GM12878 (cell line): ENCODE measurements around the gene BTBD9. TPM values are rescaled to one million over a fixed set of nuclear protein-coding genes. Genes with fewer than 3 reads are reported as not detected.

ENCODE experiments used
- ATAC-seq: fragments of 200-7000 bp; cut with Tn5 transposase; 3 replicates; pipeline ENCODE4 v1.9.1; 2020; ENCODE audit warnings: mild to moderate bottlenecking, moderate library complexity
- BruUV-seq: library from RNA; stranded (reverse); fragments of 400-500 nt; replicated peaks from 2 replicates; lab custom pipeline; 2021; lab: Mats Ljungman, UMichigan
- CTCF ChIA-PET: fragments of 300-600 bp; sonication (Branson Sonifier 250); formaldehyde crosslinking; extraction: SDS; loops from one replicate; lab custom pipeline; 2021; ENCODE audit warnings: inconsistent platforms; lab: Yijun Ruan, JAX
- POLR2A ChIA-PET: fragments of 350-600 bp; formaldehyde crosslinking; extraction: SDS; loops from one replicate; lab custom pipeline; 2021; ENCODE audit warnings: inconsistent platforms; lab: Charles Lee
- RAD21 ChIA-PET: fragments of 300-600 bp; sonication (Branson Sonifier 250); formaldehyde crosslinking; loops from one replicate; lab custom pipeline; 2023; ENCODE audit warnings: antibody characterized with exemption; ENCODE audit not compliant: unreplicated experiment; lab: Charles Lee
- SMC1A ChIA-PET: fragments of 300-600 bp; sonication (Branson Sonifier 250); formaldehyde crosslinking; loops from one replicate; lab custom pipeline; 2023; ENCODE audit not compliant: unreplicated experiment, uncharacterized antibody; lab: Charles Lee
- DNase-seq: peaks from one replicate; pipeline ENCODE4 v3.0.0-alpha.2; 2011; ENCODE audit warnings: low read depth, low spot score
- FAIRE-seq: peaks from 3 replicates; lab custom pipeline; 2011; peaks lifted over from hg19 to GRCh38; lab: Jason Lieb, UNC
- H2AFZ ChIP-seq: 2 replicates; pipeline ENCODE4 v1.6.0; 2011; ENCODE audit warnings: low read depth, low read length, control low read depth; ENCODE audit not compliant: control insufficient read depth
- H3K27ac ChIP-seq: 2 replicates; pipeline ENCODE4 v1.5.1; 2011; ENCODE audit warnings: control low read depth; ENCODE audit not compliant: control insufficient read depth, insufficient read depth
- H3K27me3 ChIP-seq, 2 experiments: replicated peaks in 1 of 2; 2 replicates each; pipeline versions ENCODE4 v1.6.0 to v1.6.1; 2011; ENCODE audit warnings: low read length in 1 of 2; ENCODE audit not compliant: control insufficient read depth in 2 of 2, insufficient read depth in 2 of 2
- H3K36me3 ChIP-seq, 2 experiments: 2 replicates each; pipeline ENCODE4 v1.5.1; 2011; ENCODE audit warnings: low read length in 1 of 2; ENCODE audit not compliant: control insufficient read depth in 2 of 2, insufficient read depth in 2 of 2
- H3K4me1 ChIP-seq: 2 replicates; pipeline ENCODE4 v1.6.1; 2011; ENCODE audit warnings: mild to moderate bottlenecking, low read length, moderate library complexity, mixed read lengths; ENCODE audit not compliant: control insufficient read depth, insufficient read depth
- H3K4me2 ChIP-seq: 2 replicates; pipeline ENCODE4 v1.6.0; 2011; ENCODE audit warnings: control low read depth; ENCODE audit not compliant: control insufficient read depth, insufficient read depth
- H3K4me3 ChIP-seq: fragments of 200-600 bp; sonication (generic); 2 replicates; pipeline ENCODE4 v1.5.1; 2016
- H3K79me2 ChIP-seq: 2 replicates; pipeline ENCODE4 v1.6.0; 2011; ENCODE audit warnings: low read length; ENCODE audit not compliant: control insufficient read depth, insufficient read depth
- H3K9ac ChIP-seq: 2 replicates; pipeline ENCODE4 v1.8.0; 2011; ENCODE audit warnings: low read length, control low read depth, mixed read lengths; ENCODE audit not compliant: control insufficient read depth, insufficient read depth
- H3K9me3 ChIP-seq: replicated peaks from 3 replicates; pipeline ENCODE4 v1.5.1; 2011; ENCODE audit warnings: mild to moderate bottlenecking, low read length; ENCODE audit not compliant: control insufficient read depth, insufficient read depth
- H4K20me1 ChIP-seq: 2 replicates; pipeline ENCODE4 v1.6.0; 2011; ENCODE audit not compliant: control insufficient read depth, insufficient read depth
- BCL11A ChIP-seq: IDR thresholded peaks from 2 replicates; pipeline ENCODE4 v1.6.1; 2011; ENCODE audit warnings: low read depth, low read length
- BRCA1 ChIP-seq: IDR thresholded peaks from 2 replicates; pipeline ENCODE4 v1.6.1; 2011; ENCODE audit warnings: low read depth, low read length, improper control_type of control experiment
- CHD1 ChIP-seq: IDR thresholded peaks from 2 replicates; pipeline ENCODE4 v1.6.1; 2012; ENCODE audit warnings: low read depth, low read length, improper control_type of control experiment
- CREM ChIP-seq: IDR thresholded peaks from 2 replicates; pipeline ENCODE4 v1.6.1; 2014; ENCODE audit warnings: antibody characterized with exemption, low read depth
- DPF2 ChIP-seq: fragments of 450-650 bp; IDR thresholded peaks from 2 replicates; pipeline ENCODE4 v1.6.1; 2017; ENCODE audit warnings: mild to moderate bottlenecking
- MXI1 ChIP-seq: fragments of 150-350 bp; IDR thresholded peaks from 2 replicates; pipeline ENCODE4 v1.6.1; 2011; ENCODE audit warnings: low read depth, mild to moderate bottlenecking, inconsistent platforms, low read length, improper control_type of control experiment
- NFIC ChIP-seq: IDR thresholded peaks from 2 replicates; pipeline ENCODE4 v1.6.1; 2012; ENCODE audit warnings: low read depth, mild to moderate bottlenecking, inconsistent platforms, low read length, moderate library complexity
- PAX5 ChIP-seq: IDR thresholded peaks from 2 replicates; pipeline ENCODE4 v1.6.1; 2011; ENCODE audit warnings: low read depth, low read length, borderline replicate concordance
- SMAD1 ChIP-seq: fragments of 450-650 bp; IDR thresholded peaks from 2 replicates; pipeline ENCODE4 v1.6.1; 2018; ENCODE audit warnings: mild to moderate bottlenecking, low read depth; ENCODE audit not compliant: partially characterized antibody
- SMC3 ChIP-seq: IDR thresholded peaks from 2 replicates; pipeline ENCODE4 v1.6.1; 2011; ENCODE audit warnings: low read length, improper control_type of control experiment, borderline replicate concordance
- TBL1XR1 ChIP-seq: IDR thresholded peaks from 2 replicates; pipeline ENCODE4 v1.6.1; 2012; ENCODE audit warnings: low read depth, low read length, improper control_type of control experiment
- ZNF274 ChIP-seq: IDR thresholded peaks from one replicate; pipeline ENCODE4 v1.8.0; 2011; ENCODE audit not compliant: insufficient read length, insufficient read depth
- WGBS: methylation state at CpG from one replicate; pipeline ENCODE4 v1.1.6; 2016; ENCODE audit warnings: low lambda C conversion rate; ENCODE audit not compliant: insufficient replicate concordance, insufficient coverage; ENCODE audit errors: missing lambda C conversion rate; 5-methylcytosine and 5-hydroxymethylcytosine counted together
- in situ Hi-C: fragments of 300-500 bp; cut with MboI; formaldehyde crosslinking; loops from 9 replicates; pipeline ENCODE4 v1.14.3; 2018; ENCODE audit warnings: mixed read lengths
- intact Hi-C: fragments of 100-400 bp; cut with micrococcal nuclease; formaldehyde crosslinking; loops from one replicate; pipeline ENCODE4 v1.14.2; 2022; ENCODE audit not compliant: unreplicated experiment
- polyA plus RNA-seq, 11 experiments: library from polyadenylated mRNA; depleted of rRNA in 4 of 11; unstranded in 6 of 11; stranded (reverse) in 5 of 11; fragments of >200 nt; fragmentation: Nextera tagmentation in 4 of 11; fragmentation: Illumina TruSeq in 1 of 11; extraction: Ambion mirVana in 4 of 11; extraction: Trizol in 1 of 11; gene quantifications; 1 replicate in 1 of 11; 2 replicates in 10 of 11; pipeline versions ENCODE4 v1.2.1 to v1.2.3, GENCODE V29; 2011 to 2016; ENCODE audit warnings: inconsistent platforms in 2 of 11, missing spikeins in 2 of 11, low read depth in 1 of 11
- total RNA-seq, 4 experiments: library from RNA; depleted of rRNA in 3 of 4; stranded (reverse); fragments of >200 nt in 3 of 4; fragmentation: Illumina TruSeq in 1 of 4; extraction: Trizol in 1 of 4; gene quantifications; 2 replicates each; pipeline versions ENCODE4 v1.2.1 to v1.2.3, GENCODE V29; 2013 to 2021
- TF ChIP-seq, protein P1 (sequence below): fragments of 450-650 bp; conservative IDR thresholded peaks from 2 replicates; pipeline ENCODE4 v1.6.1; 2017; ENCODE audit warnings: mild to moderate bottlenecking, moderate library complexity
- TF ChIP-seq, protein P2 (sequence below): fragments of 450-650 bp; IDR thresholded peaks from 2 replicates; pipeline ENCODE4 v1.6.1; 2017; ENCODE audit warnings: mild to moderate bottlenecking
- TF ChIP-seq, protein P3 (sequence below): fragments of 450-650 bp; IDR thresholded peaks from 2 replicates; pipeline ENCODE4 v1.6.1; 2017; ENCODE audit warnings: mild to moderate bottlenecking, low read depth, inconsistent platforms; ENCODE audit not compliant: poor library complexity, severe bottlenecking
- TF ChIP-seq, protein P4 (sequence below): IDR thresholded peaks from 2 replicates; pipeline ENCODE4 v1.6.1; 2011; ENCODE audit warnings: low read depth, low read length, improper control_type of control experiment, borderline replicate concordance
- TF ChIP-seq, protein P5 (sequence below): IDR thresholded peaks from 2 replicates; pipeline ENCODE4 v1.6.1; 2011; ENCODE audit warnings: low read depth, mild to moderate bottlenecking, low read length, moderate library complexity, borderline replicate concordance; ENCODE audit errors: extremely low read depth

The BTBD9 gene
- total and polyA plus RNA-seq, 10 of the 15 experiments (the other 5 are each of a cell fraction or from before 2014, with no cell fraction given) = 0.22 to 8.6 (median 4.6) TPM

DNA sequence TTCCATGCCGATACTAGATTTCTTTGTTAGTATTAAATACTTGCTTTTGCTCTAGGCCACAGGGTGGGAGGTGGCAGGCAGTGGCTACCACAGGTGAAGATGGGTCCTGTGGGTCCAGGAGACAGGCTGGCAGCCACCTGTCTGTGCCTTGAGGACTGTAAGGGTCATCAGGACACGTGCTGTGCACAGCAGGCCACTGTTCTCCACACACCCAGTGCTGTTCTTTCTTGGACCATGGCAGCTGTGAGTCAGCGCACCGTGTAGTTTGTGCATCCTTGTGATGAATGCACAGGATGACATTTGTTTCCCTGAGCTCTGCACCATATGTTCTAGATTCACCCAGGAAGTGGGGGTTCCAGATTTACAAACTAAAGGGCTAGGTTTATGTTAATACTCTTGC lies 503.2 kb downstream of the BTBD9 start (continued):
- TF ChIP-seq, protein P1, sequence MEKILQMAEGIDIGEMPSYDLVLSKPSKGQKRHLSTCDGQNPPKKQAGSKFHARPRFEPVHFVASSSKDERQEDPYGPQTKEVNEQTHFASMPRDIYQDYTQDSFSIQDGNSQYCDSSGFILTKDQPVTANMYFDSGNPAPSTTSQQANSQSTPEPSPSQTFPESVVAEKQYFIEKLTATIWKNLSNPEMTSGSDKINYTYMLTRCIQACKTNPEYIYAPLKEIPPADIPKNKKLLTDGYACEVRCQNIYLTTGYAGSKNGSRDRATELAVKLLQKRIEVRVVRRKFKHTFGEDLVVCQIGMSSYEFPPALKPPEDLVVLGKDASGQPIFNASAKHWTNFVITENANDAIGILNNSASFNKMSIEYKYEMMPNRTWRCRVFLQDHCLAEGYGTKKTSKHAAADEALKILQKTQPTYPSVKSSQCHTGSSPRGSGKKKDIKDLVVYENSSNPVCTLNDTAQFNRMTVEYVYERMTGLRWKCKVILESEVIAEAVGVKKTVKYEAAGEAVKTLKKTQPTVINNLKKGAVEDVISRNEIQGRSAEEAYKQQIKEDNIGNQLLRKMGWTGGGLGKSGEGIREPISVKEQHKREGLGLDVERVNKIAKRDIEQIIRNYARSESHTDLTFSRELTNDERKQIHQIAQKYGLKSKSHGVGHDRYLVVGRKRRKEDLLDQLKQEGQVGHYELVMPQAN = no peak
- TF ChIP-seq, protein P2, sequence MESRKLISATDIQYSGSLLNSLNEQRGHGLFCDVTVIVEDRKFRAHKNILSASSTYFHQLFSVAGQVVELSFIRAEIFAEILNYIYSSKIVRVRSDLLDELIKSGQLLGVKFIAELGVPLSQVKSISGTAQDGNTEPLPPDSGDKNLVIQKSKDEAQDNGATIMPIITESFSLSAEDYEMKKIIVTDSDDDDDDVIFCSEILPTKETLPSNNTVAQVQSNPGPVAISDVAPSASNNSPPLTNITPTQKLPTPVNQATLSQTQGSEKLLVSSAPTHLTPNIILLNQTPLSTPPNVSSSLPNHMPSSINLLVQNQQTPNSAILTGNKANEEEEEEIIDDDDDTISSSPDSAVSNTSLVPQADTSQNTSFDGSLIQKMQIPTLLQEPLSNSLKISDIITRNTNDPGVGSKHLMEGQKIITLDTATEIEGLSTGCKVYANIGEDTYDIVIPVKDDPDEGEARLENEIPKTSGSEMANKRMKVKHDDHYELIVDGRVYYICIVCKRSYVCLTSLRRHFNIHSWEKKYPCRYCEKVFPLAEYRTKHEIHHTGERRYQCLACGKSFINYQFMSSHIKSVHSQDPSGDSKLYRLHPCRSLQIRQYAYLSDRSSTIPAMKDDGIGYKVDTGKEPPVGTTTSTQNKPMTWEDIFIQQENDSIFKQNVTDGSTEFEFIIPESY = no peak
- TF ChIP-seq CHD1 (no peak), NFIC (no peak)

DNA sequence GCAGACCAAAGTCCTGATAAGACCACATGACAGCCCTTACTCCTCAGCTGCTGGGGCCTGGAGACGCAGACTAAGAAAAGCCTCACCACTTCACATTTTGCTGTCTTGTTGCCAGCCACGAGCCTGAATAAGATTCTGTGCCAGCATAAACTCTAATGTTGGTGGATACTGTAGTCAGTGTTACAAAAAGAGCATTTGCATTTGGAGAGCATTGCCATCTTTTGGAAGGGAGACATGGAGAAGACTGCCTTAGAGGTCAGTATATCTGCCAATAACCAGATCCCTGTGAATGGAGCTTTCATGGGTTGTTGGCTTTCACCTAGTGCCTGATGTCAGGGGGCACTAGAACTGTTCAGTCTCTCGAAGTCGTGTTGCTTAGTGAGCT lies 505.0 kb downstream of the BTBD9 start:
- H3K27me3 ChIP-seq = no peaks in the 10 kb centered on the region
- H3K9me3 ChIP-seq = no peaks in the 10 kb centered on the region
- POLR2A ChIA-PET = no interaction called here
- in situ Hi-C loops = no loop called here
- H3K4me1 ChIP-seq = no peaks in the 10 kb centered on the region
- FAIRE-seq (no peak), DNase-seq (no peak), ATAC-seq (no peak)
- SMC1A ChIA-PET = interaction anchor here (1.2 to 1.5 kb wide), 2 partner anchors 8 to 363 kb away, joined by 3 to 6 read pairs; no protein-coding TSS in a partner anchor
- BruUV-seq = no TSS peak
- no peak overlapping the region for H3K4me3 ChIP-seq
- peaks cover 3% of the 10 kb centered on the region; the same call in 1 of the 2 replicates for H4K20me1 ChIP-seq
- RAD21 ChIA-PET = no interaction called here
- CTCF ChIA-PET = interaction anchor here (0.9 to 1.8 kb wide), 3 partner anchors 9 to 436 kb away, joined by 3 to 6 read pairs (median 3); no protein-coding TSS in a partner anchor
- 96% methylated on average over 4 of the region's 4 CpGs for WGBS
- no peak overlapping the region for H2AFZ ChIP-seq
- peaks cover 1% of the 10 kb centered on the region for H3K79me2 ChIP-seq
- no peak for TF ChIP-seq DPF2
- TF ChIP-seq, protein P3, sequence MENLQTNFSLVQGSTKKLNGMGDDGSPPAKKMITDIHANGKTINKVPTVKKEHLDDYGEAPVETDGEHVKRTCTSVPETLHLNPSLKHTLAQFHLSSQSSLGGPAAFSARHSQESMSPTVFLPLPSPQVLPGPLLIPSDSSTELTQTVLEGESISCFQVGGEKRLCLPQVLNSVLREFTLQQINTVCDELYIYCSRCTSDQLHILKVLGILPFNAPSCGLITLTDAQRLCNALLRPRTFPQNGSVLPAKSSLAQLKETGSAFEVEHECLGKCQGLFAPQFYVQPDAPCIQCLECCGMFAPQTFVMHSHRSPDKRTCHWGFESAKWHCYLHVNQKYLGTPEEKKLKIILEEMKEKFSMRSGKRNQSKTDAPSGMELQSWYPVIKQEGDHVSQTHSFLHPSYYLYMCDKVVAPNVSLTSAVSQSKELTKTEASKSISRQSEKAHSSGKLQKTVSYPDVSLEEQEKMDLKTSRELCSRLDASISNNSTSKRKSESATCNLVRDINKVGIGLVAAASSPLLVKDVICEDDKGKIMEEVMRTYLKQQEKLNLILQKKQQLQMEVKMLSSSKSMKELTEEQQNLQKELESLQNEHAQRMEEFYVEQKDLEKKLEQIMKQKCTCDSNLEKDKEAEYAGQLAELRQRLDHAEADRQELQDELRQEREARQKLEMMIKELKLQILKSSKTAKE = no peak
- no peak for TF ChIP-seq TBL1XR1
- TF ChIP-seq, protein P4, sequence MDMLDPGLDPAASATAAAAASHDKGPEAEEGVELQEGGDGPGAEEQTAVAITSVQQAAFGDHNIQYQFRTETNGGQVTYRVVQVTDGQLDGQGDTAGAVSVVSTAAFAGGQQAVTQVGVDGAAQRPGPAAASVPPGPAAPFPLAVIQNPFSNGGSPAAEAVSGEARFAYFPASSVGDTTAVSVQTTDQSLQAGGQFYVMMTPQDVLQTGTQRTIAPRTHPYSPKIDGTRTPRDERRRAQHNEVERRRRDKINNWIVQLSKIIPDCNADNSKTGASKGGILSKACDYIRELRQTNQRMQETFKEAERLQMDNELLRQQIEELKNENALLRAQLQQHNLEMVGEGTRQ = no peak
- no peak for TF ChIP-seq BCL11A
- no peak for TF ChIP-seq SMC3
- TF ChIP-seq PAX5 = no peak
- no peak for TF ChIP-seq MXI1
- TF ChIP-seq SMAD1 = no peak
- no peak for TF ChIP-seq ZNF274
- TF ChIP-seq CREM = no peak
- TF ChIP-seq BRCA1 = no peak
- TF ChIP-seq, protein P5, sequence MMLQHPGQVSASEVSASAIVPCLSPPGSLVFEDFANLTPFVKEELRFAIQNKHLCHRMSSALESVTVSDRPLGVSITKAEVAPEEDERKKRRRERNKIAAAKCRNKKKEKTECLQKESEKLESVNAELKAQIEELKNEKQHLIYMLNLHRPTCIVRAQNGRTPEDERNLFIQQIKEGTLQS = no peak
- H3K9ac ChIP-seq = no peak overlapping the region
- intact Hi-C loops = no loop called here
- peaks cover 0 to 5% of the 10 kb centered on the region in 2 experiments for H3K36me3 ChIP-seq
- H3K4me2 ChIP-seq = no peak overlapping the region
- H3K27ac ChIP-seq = no peak overlapping the region
